Tibial nerve (tissue), 4 donors: ENCODE measurements around the gene KLHL25. TPM values are rescaled to one million over a fixed set of nuclear protein-coding genes. Genes with fewer than 3 reads are reported as not detected.

Experiments used
- DNase-seq, 2 donors: peaks; one replicate each; pipeline ENCODE4 v3.0.0-alpha.2; 2019; ENCODE audit warnings: low spot score in 2 of 2
- H3K27ac ChIP-seq, 4 donors: fragments of 200-600 bp; sonication (generic) in 3 of 4; one replicate each; pipeline ENCODE4 v1.5.1; 2017 to 2019; ENCODE audit warnings: mild to moderate bottlenecking in 1 of 4
- H3K27me3 ChIP-seq, 2 donors: fragments of 200-600 bp; sonication (generic) in 1 of 2; one replicate each; pipeline versions ENCODE4 v1.5.1 to v1.6.0; 2017 to 2019
- H3K36me3 ChIP-seq, 3 donors: fragments of 200-600 bp; sonication (generic); one replicate each; pipeline ENCODE4 v1.5.1; 2018 to 2019
- H3K4me1 ChIP-seq, 4 donors: fragments of 200-600 bp; sonication (generic) in 3 of 4; one replicate each; pipeline ENCODE4 v1.5.1; 2017 to 2019
- H3K4me3 ChIP-seq, 4 donors: fragments of 200-600 bp; sonication (generic) in 3 of 4; one replicate each; pipeline ENCODE4 v1.5.1; 2017 to 2019; ENCODE audit warnings: mild to moderate bottlenecking in 1 of 4, moderate library complexity in 1 of 4
- H3K9me3 ChIP-seq, 4 donors: fragments of 200-600 bp; sonication (generic) in 3 of 4; one replicate each; pipeline ENCODE4 v1.5.1; 2017 to 2019
- EP300 ChIP-seq, 2 donors: sonication (generic); formaldehyde crosslinking; IDR thresholded peaks; one replicate each; pipeline ENCODE4 v1.6.1; 2017; ENCODE audit warnings: antibody characterized with exemption in 2 of 2, mild to moderate bottlenecking in 1 of 2
- POLR2A ChIP-seq, 2 donors: fragments of 450-650 bp; IDR thresholded peaks; one replicate each; pipeline ENCODE4 v1.6.1; 2017; ENCODE audit warnings: antibody characterized with exemption in 2 of 2, mild to moderate bottlenecking in 2 of 2, moderate library complexity in 2 of 2
- WGBS, 2 donors: methylation state at CpG; one replicate each; pipeline ENCODE4 v1.1.5; 2018; 5-methylcytosine and 5-hydroxymethylcytosine counted together
- total RNA-seq, 4 donors: library from RNA; depleted of rRNA; stranded (reverse); fragments of >200 nt; gene quantifications; one replicate each; pipeline ENCODE4 v1.1.0, GENCODE V29; 2016
- TF ChIP-seq, protein P1 (sequence below), 5 experiments: fragments of 200-600 bp in 3 of 5; fragments of 450-650 bp in 2 of 5; sonication (generic) in 3 of 5; IDR thresholded peaks; one replicate each; pipeline ENCODE4 v1.5.1; 2016 to 2019; ENCODE audit warnings: antibody characterized with exemption in 5 of 5, mild to moderate bottlenecking in 3 of 5, moderate library complexity in 2 of 5

KLHL25 gene
- total RNA-seq, 4 donors from 2014 or later = 8.4 to 34.2 (median 12.6) TPM

DNA sequence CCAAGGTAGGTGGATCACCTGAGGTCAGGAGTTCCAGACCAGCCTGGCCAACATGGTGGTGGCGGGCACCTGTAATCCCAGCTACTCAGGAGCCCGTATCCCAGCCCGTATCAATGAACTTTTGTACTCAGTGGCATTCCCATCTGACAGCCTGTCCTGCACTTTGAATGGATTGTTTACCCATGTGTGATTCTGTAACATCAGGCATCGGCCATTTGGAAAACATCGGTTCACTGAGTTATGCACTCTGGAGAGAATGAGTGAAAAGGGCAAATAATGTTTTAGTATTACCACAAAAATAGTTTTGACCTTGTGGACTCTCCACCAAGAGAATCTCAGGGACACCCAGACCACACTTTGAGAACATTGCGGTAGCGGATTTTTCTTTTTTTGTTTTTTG, 13.6 kb downstream of the KLHL25 start:
- DNase-seq = no peak
- TF ChIP-seq, protein P1, sequence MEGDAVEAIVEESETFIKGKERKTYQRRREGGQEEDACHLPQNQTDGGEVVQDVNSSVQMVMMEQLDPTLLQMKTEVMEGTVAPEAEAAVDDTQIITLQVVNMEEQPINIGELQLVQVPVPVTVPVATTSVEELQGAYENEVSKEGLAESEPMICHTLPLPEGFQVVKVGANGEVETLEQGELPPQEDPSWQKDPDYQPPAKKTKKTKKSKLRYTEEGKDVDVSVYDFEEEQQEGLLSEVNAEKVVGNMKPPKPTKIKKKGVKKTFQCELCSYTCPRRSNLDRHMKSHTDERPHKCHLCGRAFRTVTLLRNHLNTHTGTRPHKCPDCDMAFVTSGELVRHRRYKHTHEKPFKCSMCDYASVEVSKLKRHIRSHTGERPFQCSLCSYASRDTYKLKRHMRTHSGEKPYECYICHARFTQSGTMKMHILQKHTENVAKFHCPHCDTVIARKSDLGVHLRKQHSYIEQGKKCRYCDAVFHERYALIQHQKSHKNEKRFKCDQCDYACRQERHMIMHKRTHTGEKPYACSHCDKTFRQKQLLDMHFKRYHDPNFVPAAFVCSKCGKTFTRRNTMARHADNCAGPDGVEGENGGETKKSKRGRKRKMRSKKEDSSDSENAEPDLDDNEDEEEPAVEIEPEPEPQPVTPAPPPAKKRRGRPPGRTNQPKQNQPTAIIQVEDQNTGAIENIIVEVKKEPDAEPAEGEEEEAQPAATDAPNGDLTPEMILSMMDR (IDR thresholded peaks at IDR 0.05) = no peak
- TF ChIP-seq POLR2A (IDR thresholded peaks at IDR 0.05) (no peak), EP300 (IDR thresholded peaks at IDR 0.05) (no peak)
- peaks cover 0 to 53% (median 6%) of the 10 kb centered on the region in 4 donors for H3K4me1 ChIP-seq
- H3K9me3 ChIP-seq = no peaks in the 10 kb centered on the region
- no peak overlapping the region for H3K4me3 ChIP-seq
- H3K27me3 ChIP-seq = no peaks in the 10 kb centered on the region
- no peak overlapping the region for H3K27ac ChIP-seq
- H3K36me3 ChIP-seq = no peaks in the 10 kb centered on the region
- WGBS, 2 donors = 72 to 74% methylated on average over 7 of the region's 7 CpGs

DNA sequence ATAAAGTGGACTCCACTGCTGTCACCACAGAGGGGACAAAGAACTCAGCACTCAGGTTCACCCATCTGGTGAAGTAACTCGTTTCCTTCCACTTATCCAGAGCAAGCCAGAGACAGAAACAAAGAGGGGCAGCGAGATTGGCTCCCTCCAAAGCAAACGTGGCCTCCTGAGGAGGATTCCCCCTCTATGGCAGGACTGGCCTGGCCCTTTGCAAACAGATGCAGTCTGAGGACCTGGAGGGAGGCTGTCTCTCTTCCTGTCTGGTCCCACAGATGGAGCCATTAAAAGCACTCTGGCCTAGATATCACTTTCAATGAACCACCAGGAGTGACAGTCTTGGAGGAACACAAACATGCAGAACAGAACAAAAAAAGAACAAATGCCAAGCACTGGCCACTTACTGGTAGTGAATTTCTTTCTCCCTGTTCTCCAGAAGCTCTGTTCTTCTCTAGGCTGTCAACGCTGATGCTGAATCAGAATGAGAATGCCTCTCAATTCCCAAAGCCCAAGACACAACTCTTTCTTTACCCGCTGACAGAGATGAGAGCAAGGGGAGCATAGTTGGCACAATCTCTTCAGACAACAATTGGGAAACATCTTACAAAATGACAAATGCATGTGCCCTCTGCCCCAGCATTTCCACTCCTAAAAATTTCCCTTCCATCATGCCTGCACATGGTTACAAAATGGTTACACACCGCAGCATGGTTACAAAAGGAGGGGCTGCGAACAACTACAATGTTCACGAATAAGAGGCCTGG, 14.3 kb downstream of the KLHL25 start:
- Histone ChIP-seq H3K4me3 (no peak overlapping the region), H3K36me3 (no peaks in the 10 kb centered on the region), H3K4me1 (peaks cover 0 to 46% (median 1%) of the 10 kb centered on the region in 4 donors), H3K27me3 (no peaks in the 10 kb centered on the region), H3K9me3 (no peaks in the 10 kb centered on the region), H3K27ac (no peak overlapping the region)
- TF ChIP-seq, protein P1 (IDR thresholded peaks at IDR 0.05) = no peak
- TF ChIP-seq EP300 (IDR thresholded peaks at IDR 0.05) = peak in 1 of 2 donors; percentile 47
- no peak for DNase-seq
- 78 to 87% methylated on average over 8 of the region's 8 CpGs for WGBS, 2 donors

DNA sequence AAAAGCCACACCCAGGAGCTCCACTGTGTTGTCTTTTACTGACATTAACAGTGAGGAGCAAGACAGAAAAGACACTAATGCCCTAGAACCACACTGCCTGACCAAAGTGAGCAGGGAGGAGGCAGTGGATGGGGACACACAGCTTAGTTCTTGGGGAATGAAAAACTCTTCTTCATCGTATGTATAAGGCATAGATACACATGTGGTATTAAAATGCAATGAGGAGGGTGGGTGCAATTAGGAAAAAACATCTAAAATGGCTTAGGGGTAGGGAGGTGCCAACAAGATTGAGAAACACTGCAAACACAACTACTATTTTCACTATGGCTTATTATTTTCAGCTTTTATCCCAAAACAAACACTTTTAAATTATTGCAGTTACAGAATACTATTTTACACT, 15.5 kb downstream of the KLHL25 start:
- H3K4me1 ChIP-seq = peaks cover 0 to 43% (median 0%) of the 10 kb centered on the region in 4 donors
- 86 to 88% methylated on average over 1 of the region's 1 CpG for WGBS, 2 donors
- no peaks in the 10 kb centered on the region for H3K27me3 ChIP-seq
- DNase-seq = no peak
- H3K36me3 ChIP-seq = no peaks in the 10 kb centered on the region
- no peak for TF ChIP-seq EP300 (IDR thresholded peaks at IDR 0.05)
- TF ChIP-seq, protein P1 (IDR thresholded peaks at IDR 0.05) = no peak
- TF ChIP-seq POLR2A (IDR thresholded peaks at IDR 0.05) = no peak
- no peaks in the 10 kb centered on the region for H3K9me3 ChIP-seq
- H3K27ac ChIP-seq = no peak overlapping the region
- H3K4me3 ChIP-seq = no peak overlapping the region

DNA sequence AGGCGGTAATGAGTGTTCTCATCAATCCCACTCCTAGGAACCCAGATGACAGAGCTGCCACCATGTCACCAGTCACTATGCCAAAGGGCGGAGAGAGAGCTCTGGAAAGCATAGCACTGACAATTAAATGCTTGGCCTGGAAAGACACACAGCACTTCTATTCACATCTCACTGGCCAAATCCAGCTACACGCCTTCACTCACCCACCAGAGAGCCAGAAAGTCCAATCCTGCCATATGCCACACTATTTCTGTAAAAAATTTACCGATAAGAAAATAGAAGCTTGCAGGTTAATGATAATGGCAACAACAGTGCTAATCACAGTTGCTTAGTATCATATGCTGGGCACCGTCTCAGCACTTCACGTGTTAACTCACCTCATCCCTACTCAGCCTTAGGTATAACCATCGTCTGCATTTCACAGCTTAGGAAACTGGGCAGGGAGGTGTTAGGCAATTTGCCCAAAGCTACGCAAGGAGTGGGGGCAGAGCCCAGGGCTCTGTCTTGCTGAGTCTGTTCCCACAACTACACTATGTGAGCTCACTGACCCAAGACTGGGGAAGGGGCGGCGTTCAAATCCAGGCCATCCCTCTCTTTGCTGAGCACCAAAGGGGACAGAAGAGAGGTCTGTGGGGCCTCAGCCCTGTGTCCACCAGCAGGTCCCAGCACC, 16.5 kb downstream of the KLHL25 start:
- no peaks in the 10 kb centered on the region for H3K36me3 ChIP-seq
- H3K9me3 ChIP-seq = no peaks in the 10 kb centered on the region
- DNase-seq = no peak
- no peak overlapping the region for H3K4me3 ChIP-seq
- H3K4me1 ChIP-seq = peaks cover 0 to 43% (median 0%) of the 10 kb centered on the region in 4 donors
- no peaks in the 10 kb centered on the region for H3K27me3 ChIP-seq
- 81 to 87% methylated on average over 9 to 10 of the region's 10 CpGs for WGBS, 2 donors
- TF ChIP-seq, protein P1 (IDR thresholded peaks at IDR 0.05) = no peak
- TF ChIP-seq EP300 (IDR thresholded peaks at IDR 0.05) (no peak), POLR2A (IDR thresholded peaks at IDR 0.05) (no peak)
- H3K27ac ChIP-seq = no peak overlapping the region
